WTC11 (cell line): ENCODE results near the gene KHDC4.

ENCODE experiments used
- AR ChIP-seq: fragments of 250-450 bp; sonication (Bioruptor Pico); IDR thresholded peaks from 2 replicates; pipeline ENCODE4 v1.9.0; 2021; ENCODE audit warnings: mild to moderate bottlenecking
- ATF3 ChIP-seq: sonication (generic); formaldehyde crosslinking; conservative IDR thresholded peaks from 2 replicates; pipeline ENCODE4 v1.8.1; 2022; ENCODE audit warnings: mild to moderate bottlenecking, missing genetic modification reagents
- CTCF ChIP-seq: fragments of 200-600 bp; IDR thresholded peaks from 2 replicates; pipeline ENCODE4 v1.8.0; 2022; ENCODE audit warnings: antibody characterized with exemption
- ELF4 ChIP-seq: sonication (generic); formaldehyde crosslinking; IDR thresholded peaks from 2 replicates; pipeline ENCODE4 v1.8.1; 2022; ENCODE audit warnings: low read depth, mild to moderate bottlenecking, moderate library complexity, missing genetic modification reagents
- GABPB1 ChIP-seq: sonication (generic); formaldehyde crosslinking; IDR thresholded peaks from 2 replicates; pipeline ENCODE4 v1.8.1; 2023; ENCODE audit warnings: mild to moderate bottlenecking, missing genetic modification reagents
- IRF1 ChIP-seq: sonication (generic); formaldehyde crosslinking; IDR thresholded peaks from 2 replicates; pipeline ENCODE4 v1.8.0; 2023; ENCODE audit warnings: missing genetic modification reagents
- IRF2 ChIP-seq: sonication (generic); formaldehyde crosslinking; IDR thresholded peaks from 2 replicates; pipeline ENCODE4 v1.8.0; 2022; ENCODE audit warnings: low read depth, missing genetic modification reagents, borderline replicate concordance
- MAX ChIP-seq: sonication (generic); formaldehyde crosslinking; IDR thresholded peaks from 2 replicates; pipeline ENCODE4 v1.8.0; 2022; ENCODE audit warnings: mild to moderate bottlenecking, missing genetic modification reagents
- NR2C2 ChIP-seq: sonication (generic); formaldehyde crosslinking; IDR thresholded peaks from 2 replicates; pipeline ENCODE4 v1.8.0; 2022; ENCODE audit warnings: mild to moderate bottlenecking, missing genetic modification reagents
- NR3C1 ChIP-seq: sonication (generic); formaldehyde crosslinking; conservative IDR thresholded peaks from 2 replicates; pipeline ENCODE4 v1.8.1; 2023; ENCODE audit warnings: low read depth, mild to moderate bottlenecking, missing genetic modification reagents
- PREB ChIP-seq: sonication (generic); formaldehyde crosslinking; IDR thresholded peaks from 2 replicates; pipeline ENCODE4 v1.8.1; 2022; ENCODE audit warnings: mild to moderate bottlenecking, missing genetic modification reagents, moderate library complexity, borderline replicate concordance
- USF2 ChIP-seq: sonication (generic); formaldehyde crosslinking; IDR thresholded peaks from 2 replicates; pipeline ENCODE4 v1.8.1; 2023; ENCODE audit warnings: mild to moderate bottlenecking, missing genetic modification reagents, moderate library complexity
- ZBTB21 ChIP-seq: sonication (generic); formaldehyde crosslinking; IDR thresholded peaks from 2 replicates; pipeline ENCODE4 v1.8.1; 2023; ENCODE audit warnings: mild to moderate bottlenecking, missing genetic modification reagents, borderline replicate concordance
- ZNF532 ChIP-seq: fragments of 250-450 bp; sonication (Bioruptor Pico); IDR thresholded peaks from 2 replicates; pipeline ENCODE4 v1.9.0; 2021; ENCODE audit warnings: mild to moderate bottlenecking, borderline replicate concordance

- TF ChIP-seq AR, result no peak
- no peak for TF ChIP-seq IRF1
- TF ChIP-seq PREB (CRISPR knock-in tag), result no peak
- no peak for TF ChIP-seq ZNF532
- TF ChIP-seq ATF3, result no peak
- TF ChIP-seq CTCF, result no peak
- TF ChIP-seq NR2C2, result no peak
- TF ChIP-seq MAX (CRISPR knock-in tag), result no peak
- no peak for TF ChIP-seq ELF4
- no peak for TF ChIP-seq NR3C1
- no peak for TF ChIP-seq USF2
- no peak for TF ChIP-seq IRF2 (CRISPR knock-in tag)
- no peak for TF ChIP-seq ZBTB21
- no peak for TF ChIP-seq GABPB1
Measured at GRCh38 chr1:155904261-155904660, 30.0 kb downstream of the KHDC4 start.
